ENCODE data around the gene MAP1B.

Gene MAP1B

GRCh38 chr5:72208324-72208926 is 101.2 kb downstream of the MAP1B start:
- TF ChIP-seq CTCF (IDR thresholded peaks at IDR 0.05; ENCODE audit: low read depth, low read length, missing control alignments): no peak
- no peak for DNase-seq (ENCODE audit: low read depth)
- in situ Hi-C loops (cut with HindIII; ENCODE audit: low sequenced_read_pairs): no loop called here
- no peak overlapping the region for H3K4me3 ChIP-seq (ENCODE audit: low read depth, low read length)

- no peak for TF ChIP-seq CTCF (IDR thresholded peaks at IDR 0.05; ENCODE audit: low read depth, low read length, missing control alignments)
- H3K4me3 ChIP-seq (ENCODE audit: low read depth, low read length): no peak overlapping the region
- no peak for DNase-seq (ENCODE audit: low read depth)
- in situ Hi-C loops (cut with HindIII; ENCODE audit: low sequenced_read_pairs): no loop called here
These were observed 102.2 kb downstream of the MAP1B start for GRCh38 chr5:72209147-72210115.

- H3K4me3 ChIP-seq (ENCODE audit: low read depth, low read length): no peak overlapping the region
- peak; percentile 86 for DNase-seq (ENCODE audit: low read depth)
- TF ChIP-seq CTCF (IDR thresholded peaks at IDR 0.05; ENCODE audit: low read depth, low read length, missing control alignments): no peak
- in situ Hi-C loops (cut with HindIII; ENCODE audit: low sequenced_read_pairs): no loop called here
These were observed 103.8 kb downstream of the MAP1B start for GRCh38 chr5:72210888-72211678.

GRCh38 chr5:72212171-72212570 is 104.9 kb downstream of the MAP1B start:
- in situ Hi-C loops (cut with HindIII; ENCODE audit: low sequenced_read_pairs): no loop called here
- H3K4me3 ChIP-seq (ENCODE audit: low read depth, low read length): no peak overlapping the region
- TF ChIP-seq CTCF (IDR thresholded peaks at IDR 0.05; ENCODE audit: low read depth, low read length, missing control alignments): no peak
- DNase-seq (ENCODE audit: low read depth): no peak

- no peak for TF ChIP-seq CTCF (IDR thresholded peaks at IDR 0.05; ENCODE audit: low read depth, low read length, missing control alignments)
- H3K4me3 ChIP-seq (ENCODE audit: low read depth, low read length): no peak overlapping the region
- in situ Hi-C loops (cut with HindIII; ENCODE audit: low sequenced_read_pairs): no loop called here
- DNase-seq (ENCODE audit: low read depth): no peak
These were observed 106.2 kb downstream of the MAP1B start for GRCh38 chr5:72213482-72213881.

GRCh38 chr5:72214168-72214567 is 106.9 kb downstream of the MAP1B start:
- DNase-seq (ENCODE audit: low read depth): no peak
- H3K4me3 ChIP-seq (ENCODE audit: low read depth, low read length): no peak overlapping the region
- in situ Hi-C loops (cut with HindIII; ENCODE audit: low sequenced_read_pairs): no loop called here
- TF ChIP-seq CTCF (IDR thresholded peaks at IDR 0.05; ENCODE audit: low read depth, low read length, missing control alignments): no peak

Measured in astrocyte of the cerebellum (primary cell).